ENCODE measurements around the gene ARHGDIG. TPM values are rescaled to one million over a fixed set of nuclear protein-coding genes. Genes with fewer than 3 reads are reported as not detected.
A peak's percentile ranks its signal among the peaks of the same experiment; 100 is the strongest.
"Not testable (repeated sequence)": the region's sequence is repeated elsewhere in the genome, so short reads cannot be mapped to it uniquely, and the experiment has no call there.

Gene ARHGDIG
- total RNA-seq, 1 experiment from 2014 or later = 5.9 TPM

GRCh38 chr16:266258-267164, 13.9 kb upstream of the ARHGDIG start:
- H3K4me1 ChIP-seq (ENCODE audit: insufficient read depth, low read length) = no peaks in the 10 kb centered on the region
- no peaks in the 10 kb centered on the region for H3K79me1 ChIP-seq (ENCODE audit: insufficient read depth, low read depth, low read length, poor library complexity, severe bottlenecking)
- no peak overlapping the region for H2BK20ac ChIP-seq (ENCODE audit: low read depth, low read length, poor library complexity, severe bottlenecking)
- no peak overlapping the region for H2BK120ac ChIP-seq (ENCODE audit: low read depth, low read length, poor library complexity, severe bottlenecking)
- no peak overlapping the region for H3K4me2 ChIP-seq (ENCODE audit: insufficient read depth, insufficient read length, low read length)
- no peaks in the 10 kb centered on the region for H3K9me3 Mint-ChIP-seq
- no peaks in the 10 kb centered on the region for H3K79me2 ChIP-seq (ENCODE audit: insufficient read depth, low read length)
- no peak overlapping the region for H3K56ac ChIP-seq (ENCODE audit: insufficient read length, low read depth, low read length)
- no peak overlapping the region for H2BK15ac ChIP-seq (ENCODE audit: low read depth, low read length)
- no peaks in the 10 kb centered on the region for H3K27me3 ChIP-seq (ENCODE audit: insufficient read depth, low read length)
- peaks cover 0 to 6% of the 10 kb centered on the region in 2 experiments; a peak in 1 of 4 replicates for H3K4me1 Mint-ChIP-seq
- no peak for TF ChIP-seq CTCF (conservative IDR thresholded peaks at IDR 0.05)
- no peak overlapping the region for H3T11ph ChIP-seq (ENCODE audit: low read length)
- no peak overlapping the region for H3K27ac ChIP-seq (ENCODE audit: insufficient read length, low read depth, low read length)
- H4K5ac ChIP-seq (ENCODE audit: insufficient read length, low read depth, low read length) = no peak overlapping the region
- no peak overlapping the region for H2BK12ac ChIP-seq (ENCODE audit: insufficient read length, low read depth, low read length)
- H2AK5ac ChIP-seq (ENCODE audit: insufficient read length, low read length) = no peak overlapping the region
- H3K23me2 ChIP-seq (ENCODE audit: insufficient read length, low read depth, low read length, poor library complexity, severe bottlenecking) = no peaks in the 10 kb centered on the region
- no peak overlapping the region for H2AFZ ChIP-seq (ENCODE audit: low read length)
- no peaks in the 10 kb centered on the region for H3K27me3 Mint-ChIP-seq (ENCODE audit: low read depth)
- no peak overlapping the region for H3K4me3 Mint-ChIP-seq
- no peak overlapping the region for H4K8ac ChIP-seq (replicated peaks; ENCODE audit: insufficient read length, low read depth, low read length)
- no peaks in the 10 kb centered on the region for H4K20me1 ChIP-seq (ENCODE audit: control insufficient read depth, insufficient read depth, insufficient read length)
- peak; percentile 30 for DNase-seq
- H3K14ac ChIP-seq (ENCODE audit: insufficient read depth, low read length) = no peak overlapping the region; the same call in 1 of the 2 replicates
- H3K4ac ChIP-seq (ENCODE audit: low read depth, low read length) = no peak overlapping the region
- H3K23ac ChIP-seq (ENCODE audit: insufficient read length, low read depth, low read length) = no peak overlapping the region
- peaks cover 4 to 23% (median 13%) of the 10 kb centered on the region in 3 experiments; a peak in 6 of 7 replicates for H3K36me3 Mint-ChIP-seq (ENCODE audit: insufficient read depth in 1 of 3, low read depth in 3 of 3)
- no peak overlapping the region for H4K91ac ChIP-seq (ENCODE audit: insufficient read length, low read depth, low read length)
- no peak overlapping the region for H3K18ac ChIP-seq (ENCODE audit: insufficient read length, low read depth, low read length)
- peak overlapping the region in 1 of 3 experiments; percentile 51; a peak in 1 of 7 replicates for H3K27ac Mint-ChIP-seq
- no peaks in the 10 kb centered on the region for H3K9me3 ChIP-seq (ENCODE audit: control insufficient read depth, low read depth, low read length)
- no peak overlapping the region for H2BK5ac ChIP-seq (ENCODE audit: insufficient read length, low read length)
- WGBS (ENCODE audit: extremely low coverage, insufficient read length, low lambda C conversion rate) = no CpG with 5 or more reads among the region's 25 CpGs
- H3K9ac ChIP-seq (ENCODE audit: extremely low read depth, insufficient read length, low read length) = no peak overlapping the region

- H3K79me1 ChIP-seq (ENCODE audit: insufficient read depth, low read depth, low read length, poor library complexity, severe bottlenecking); H3K4me2 ChIP-seq (ENCODE audit: insufficient read depth, insufficient read length, low read length); H3T11ph ChIP-seq (ENCODE audit: low read length); H3K27ac ChIP-seq (ENCODE audit: insufficient read length, low read depth, low read length); H4K20me1 ChIP-seq (ENCODE audit: control insufficient read depth, insufficient read depth, insufficient read length); H2AK5ac ChIP-seq (ENCODE audit: insufficient read length, low read length); H3K18ac ChIP-seq (ENCODE audit: insufficient read length, low read depth, low read length); H2AFZ ChIP-seq (ENCODE audit: low read length); DNase-seq; H3K9me3 Mint-ChIP-seq; H3K4me1 Mint-ChIP-seq; H3K27me3 ChIP-seq (ENCODE audit: insufficient read depth, low read length); H3K4me3 Mint-ChIP-seq; H2BK120ac ChIP-seq (ENCODE audit: low read depth, low read length, poor library complexity, severe bottlenecking); H4K91ac ChIP-seq (ENCODE audit: insufficient read length, low read depth, low read length); H3K23me2 ChIP-seq (ENCODE audit: insufficient read length, low read depth, low read length, poor library complexity, severe bottlenecking); H3K4me1 ChIP-seq (ENCODE audit: insufficient read depth, low read length); H3K27ac Mint-ChIP-seq; H3K23ac ChIP-seq (ENCODE audit: insufficient read length, low read depth, low read length); H2BK15ac ChIP-seq (ENCODE audit: low read depth, low read length); H3K4ac ChIP-seq (ENCODE audit: low read depth, low read length); H2BK5ac ChIP-seq (ENCODE audit: insufficient read length, low read length); H2BK12ac ChIP-seq (ENCODE audit: insufficient read length, low read depth, low read length); H3K9ac ChIP-seq (ENCODE audit: extremely low read depth, insufficient read length, low read length); H3K14ac ChIP-seq (ENCODE audit: insufficient read depth, low read length); H3K79me2 ChIP-seq (ENCODE audit: insufficient read depth, low read length); H3K27me3 Mint-ChIP-seq (ENCODE audit: low read depth); H2BK20ac ChIP-seq (ENCODE audit: low read depth, low read length, poor library complexity, severe bottlenecking); H3K9me3 ChIP-seq (ENCODE audit: control insufficient read depth, low read depth, low read length): not testable (repeated sequence)
- peak overlapping the region; percentile 21 for H4K8ac ChIP-seq (replicated peaks; ENCODE audit: insufficient read length, low read depth, low read length)
- peak overlapping the region; percentile 17 for H4K5ac ChIP-seq (ENCODE audit: insufficient read length, low read depth, low read length)
- peak overlapping the region; percentile 31 for H3K56ac ChIP-seq (ENCODE audit: insufficient read length, low read depth, low read length)
- WGBS (ENCODE audit: extremely low coverage, insufficient read length, low lambda C conversion rate) = no CpG with 5 or more reads among the region's 17 CpGs
- peaks cover 0 to 12% (median 5%) of the 10 kb centered on the region in 3 experiments; a peak in 4 of 7 replicates for H3K36me3 Mint-ChIP-seq (ENCODE audit: insufficient read depth in 1 of 3, low read depth in 3 of 3)
Measured at GRCh38 chr16:267562-267961, 12.8 kb upstream of the ARHGDIG start.

Measured in H9 (cell line).